GF-D8 (cell line): ENCODE data around the gene ADRM1.

Experiments
- DNase-seq: peaks from one replicate; lab custom pipeline; 2025; lab: John Stamatoyannopoulos, UW

The ADRM1 gene

DNA sequence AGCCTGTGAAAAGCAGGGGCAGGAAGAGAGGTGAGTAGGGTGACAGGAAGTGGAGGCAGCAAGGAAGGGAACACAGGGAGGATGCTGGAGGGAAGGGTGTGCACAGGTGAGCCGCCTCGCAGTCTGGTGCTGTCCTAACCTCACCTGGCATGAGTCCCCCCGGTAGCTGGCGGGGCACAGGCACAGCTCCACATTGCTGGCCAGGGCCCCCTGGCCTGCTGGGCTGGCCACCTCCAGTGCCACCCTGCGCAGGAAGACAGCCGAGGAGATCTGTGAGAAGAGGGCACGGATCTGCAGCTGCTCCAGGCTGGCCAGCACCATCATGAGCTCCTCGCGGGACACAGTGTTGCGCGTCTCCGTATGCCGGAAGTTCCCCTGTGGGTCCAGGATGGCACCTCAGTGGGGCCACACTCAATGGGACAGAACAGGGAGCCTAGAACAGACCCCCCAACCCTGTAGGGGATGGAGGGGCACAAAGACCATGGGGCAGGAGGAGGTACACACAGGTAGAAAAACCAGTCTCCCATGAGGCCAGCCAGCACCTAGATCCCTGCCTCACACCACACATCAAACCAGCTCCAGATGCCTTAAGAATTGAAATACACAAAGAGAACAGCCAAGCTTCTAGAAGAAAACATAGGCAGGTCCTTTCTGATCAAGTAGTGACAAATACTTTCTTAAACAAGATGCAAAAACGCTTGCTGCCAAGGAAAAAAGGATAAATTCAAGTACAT is 22.5 kb downstream of the ADRM1 start:
- no peak for DNase-seq

DNA sequence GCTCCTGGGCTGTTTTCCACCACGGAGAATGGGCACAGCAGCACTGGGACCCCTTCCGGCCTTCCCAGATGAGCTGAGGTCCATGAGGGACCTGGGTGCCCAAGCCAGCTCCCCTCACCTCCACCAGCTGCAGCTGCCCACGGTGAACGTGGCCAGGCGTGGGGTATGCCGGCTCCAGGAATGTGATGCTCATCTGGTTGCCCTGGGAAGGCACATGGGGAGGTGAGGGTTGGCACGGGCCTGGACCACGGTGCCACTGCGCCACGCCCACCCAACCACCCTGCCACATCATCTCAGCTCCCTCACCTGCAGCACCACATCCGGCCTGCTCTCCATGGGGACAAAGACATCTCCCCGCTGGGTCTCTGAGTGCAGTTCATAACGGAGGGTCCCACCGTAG is 23.8 kb downstream of the ADRM1 start:
- no peak for DNase-seq

DNA sequence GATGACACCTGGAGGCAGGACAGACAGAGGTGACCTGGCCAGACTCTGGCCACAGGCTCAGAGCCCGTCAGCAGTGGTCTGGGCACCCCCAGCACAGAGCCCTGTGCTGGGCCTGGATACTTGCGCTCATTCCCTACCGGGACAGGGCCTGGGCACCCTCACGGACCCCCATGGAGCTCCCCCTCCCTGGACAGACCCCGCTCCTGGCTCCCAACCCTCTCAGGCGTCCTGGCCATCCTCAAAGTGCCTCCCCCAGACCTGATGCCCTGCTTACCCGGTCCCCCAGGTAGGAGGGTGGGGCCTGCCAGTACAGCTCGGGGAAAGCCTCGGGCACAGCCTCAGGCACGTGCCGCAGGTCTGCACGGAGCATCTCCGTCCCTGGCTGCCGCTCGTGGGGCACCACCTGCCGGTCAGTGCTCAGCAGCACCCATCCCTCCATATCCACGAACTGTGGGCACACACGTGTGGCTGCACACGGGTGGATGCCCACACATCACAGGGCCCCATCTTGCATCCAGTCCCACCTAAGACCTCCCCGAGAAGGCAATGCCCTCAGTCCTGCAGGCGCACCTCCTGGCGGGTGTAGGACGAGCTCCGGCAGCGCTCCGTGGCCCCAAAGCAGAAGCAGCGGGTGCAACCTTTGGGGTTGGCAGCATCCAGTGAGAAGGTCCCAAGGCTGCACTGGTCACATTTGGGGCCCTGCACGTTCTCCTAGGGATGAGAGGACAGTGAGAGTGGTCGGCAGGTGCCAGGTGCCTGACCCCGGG is 24.3 kb downstream of the ADRM1 start:
- no peak for DNase-seq

DNA sequence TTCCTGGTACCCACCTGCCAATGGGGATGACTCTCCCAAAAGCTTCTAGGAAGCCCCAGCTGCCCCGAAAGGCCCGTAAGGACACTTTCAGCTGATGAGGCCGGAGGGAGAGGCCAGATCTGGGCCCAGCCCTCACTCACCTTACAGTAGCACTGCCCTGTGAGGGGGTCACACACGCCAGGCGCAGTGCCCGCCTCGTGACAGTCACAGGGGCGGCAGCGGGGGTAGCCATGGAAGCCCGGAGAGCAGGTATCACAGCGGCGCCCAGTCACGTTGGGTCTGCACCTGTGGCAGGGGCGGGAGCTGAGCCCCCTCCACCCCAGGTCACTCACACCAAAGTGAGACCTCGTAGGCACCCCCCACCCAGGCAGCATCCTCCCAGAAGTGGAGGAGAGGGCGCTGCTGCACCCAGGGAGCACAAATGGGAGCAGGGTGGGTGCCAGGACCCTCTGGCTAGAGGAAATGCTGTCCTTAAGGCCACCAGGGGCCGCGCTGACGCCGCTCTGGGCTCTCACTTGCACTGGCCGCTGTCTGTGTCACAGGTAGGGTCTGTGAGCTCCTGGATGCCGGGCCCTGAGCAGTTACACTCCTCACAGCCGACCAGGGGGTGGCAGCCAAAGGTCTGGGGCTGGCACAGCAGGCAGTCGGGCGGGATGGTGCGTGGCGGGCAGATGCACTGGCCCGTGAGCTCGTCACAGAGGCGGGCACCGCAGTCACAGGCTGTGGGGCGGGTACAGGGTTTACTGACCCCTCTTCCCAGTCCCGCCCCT is 25.1 kb downstream of the ADRM1 start:
- DNase-seq, result no peak

DNA sequence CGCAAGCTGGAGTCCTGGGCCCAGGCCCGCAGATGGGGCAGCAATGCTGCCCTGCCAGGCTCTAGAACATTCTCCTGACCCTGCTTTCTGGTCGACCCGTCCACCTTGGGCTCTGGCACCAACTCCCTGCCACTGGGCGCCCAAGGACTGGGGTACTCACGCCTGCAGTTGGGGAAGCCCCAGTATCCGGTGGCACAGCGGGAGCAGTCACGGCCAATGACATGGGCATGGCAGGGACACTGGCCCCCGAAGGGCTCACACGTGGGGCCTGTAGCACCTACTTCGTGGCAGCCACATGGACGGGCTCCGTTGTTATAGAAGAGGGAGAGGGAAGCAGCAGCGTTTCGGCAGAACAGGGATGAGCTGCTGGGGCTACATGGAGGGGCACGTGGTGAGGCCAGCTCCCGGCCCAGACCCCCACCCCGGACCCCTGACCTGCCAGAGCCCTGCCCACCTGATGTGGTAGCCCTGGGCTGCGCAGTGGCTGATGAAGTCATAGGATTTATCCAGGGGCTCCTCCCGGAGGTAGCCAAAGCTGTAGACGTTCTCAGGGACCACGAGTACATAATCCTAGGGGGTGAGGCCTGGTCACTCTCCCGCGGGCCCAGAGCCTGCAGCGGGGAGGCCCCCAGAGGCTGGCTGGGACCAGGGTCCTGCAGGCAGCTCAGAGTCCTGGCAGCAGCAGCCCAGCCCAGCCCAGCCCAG is 26.0 kb downstream of the ADRM1 start:
- DNase-seq, result no peak

DNA sequence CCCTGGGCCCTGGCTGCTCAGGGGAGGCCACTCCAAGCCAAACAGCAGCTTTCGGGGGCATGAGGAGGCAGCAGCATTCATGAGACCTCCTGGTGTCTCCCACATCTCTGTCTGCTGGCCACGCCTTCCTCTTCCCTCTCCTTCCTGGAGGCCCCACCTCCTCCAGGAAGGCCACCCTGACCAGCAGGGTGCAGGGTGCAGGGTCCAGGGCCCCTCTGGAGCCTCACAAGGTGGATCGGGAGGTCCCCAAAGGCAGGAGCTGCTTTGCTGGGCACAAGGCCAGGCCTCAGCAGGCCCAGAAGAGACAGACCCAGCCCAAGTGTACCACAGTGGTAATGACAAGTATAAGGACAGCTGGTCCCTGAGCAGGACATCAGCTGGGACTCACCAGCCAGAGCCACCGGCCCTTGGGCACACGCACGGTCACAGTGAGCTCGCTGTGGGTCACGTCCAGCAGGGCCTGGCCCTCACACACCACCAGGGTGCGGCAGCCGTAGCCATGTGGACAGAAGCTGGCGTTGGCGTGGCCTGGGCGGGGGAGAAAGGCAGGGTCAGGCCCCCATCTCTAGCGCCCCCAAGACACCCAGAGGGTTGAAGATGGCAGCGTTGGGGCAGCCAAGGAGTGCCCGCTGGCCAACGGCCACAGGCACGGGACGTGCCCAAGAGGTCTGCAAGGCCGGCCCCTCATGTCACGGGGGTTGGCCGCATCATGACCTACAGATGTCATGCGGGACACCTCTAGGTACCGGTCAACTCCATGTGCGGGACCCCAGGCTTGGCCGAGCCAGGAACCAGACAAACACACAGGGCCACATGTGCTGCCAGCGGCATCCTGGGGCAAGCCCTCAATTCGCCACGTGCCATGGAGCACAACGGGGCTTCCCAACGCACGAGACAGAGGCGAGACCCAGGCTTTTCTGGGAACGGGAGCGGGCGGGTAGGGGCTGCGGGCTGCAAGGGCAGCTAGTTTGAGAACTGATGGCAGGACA is 26.9 kb downstream of the ADRM1 start:
- DNase-seq, result no peak

DNA sequence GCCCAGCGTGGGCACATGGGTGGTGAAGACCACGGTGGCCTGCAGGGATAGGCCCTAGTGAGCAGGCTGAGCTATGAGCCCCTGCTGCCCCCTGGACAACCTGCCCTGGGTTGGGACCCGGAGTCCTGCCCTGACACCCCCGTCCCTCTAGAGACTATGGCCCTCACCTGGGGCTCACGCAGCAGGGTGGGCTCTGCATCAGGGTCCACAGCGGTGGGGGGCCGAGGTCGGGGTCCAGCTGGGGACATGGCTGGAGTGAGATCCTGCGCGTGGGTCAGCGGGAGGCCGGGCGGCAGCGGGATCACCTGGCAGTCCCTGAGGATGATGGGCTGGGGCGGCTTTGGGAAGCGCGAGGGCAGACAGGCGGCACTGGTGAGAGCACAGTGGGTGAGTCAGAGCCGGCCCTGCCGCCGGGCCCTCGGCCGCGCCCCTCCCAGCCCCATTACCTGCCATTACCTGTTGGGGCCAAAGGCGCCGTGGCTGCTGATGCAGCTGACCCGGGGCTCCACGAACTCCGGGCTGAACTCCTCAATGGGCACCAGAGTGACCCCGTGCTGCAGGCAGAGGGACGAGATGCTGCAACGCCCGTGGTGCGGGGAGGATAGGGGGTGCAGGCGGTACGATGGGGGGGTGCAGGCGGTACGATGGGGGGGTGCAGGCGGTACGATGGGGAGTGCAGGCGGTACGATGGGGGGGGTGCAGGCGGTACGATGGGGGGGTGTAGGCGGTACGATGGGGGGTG is 27.9 kb downstream of the ADRM1 start:
- no peak for DNase-seq

DNA sequence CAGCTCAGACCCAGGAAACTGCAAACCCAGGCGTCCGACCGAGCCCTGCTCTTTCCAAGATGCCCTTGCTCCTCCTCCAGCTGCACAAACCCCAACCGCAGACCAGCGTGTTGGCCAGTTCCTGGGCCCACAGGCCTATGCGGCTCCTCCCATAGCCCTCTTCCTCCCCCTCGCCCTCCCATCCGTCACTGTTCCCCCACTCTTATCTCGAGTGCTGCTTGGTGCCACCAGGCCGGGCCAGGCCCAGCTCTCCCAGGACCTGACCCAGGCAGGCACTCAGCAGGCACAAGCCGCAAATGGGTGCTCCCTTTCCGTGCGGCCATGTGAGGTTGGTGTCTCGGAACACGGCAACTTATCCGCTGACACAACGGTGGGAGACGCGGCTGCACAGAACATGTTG is 28.6 kb downstream of the ADRM1 start:
- no peak for DNase-seq

DNA sequence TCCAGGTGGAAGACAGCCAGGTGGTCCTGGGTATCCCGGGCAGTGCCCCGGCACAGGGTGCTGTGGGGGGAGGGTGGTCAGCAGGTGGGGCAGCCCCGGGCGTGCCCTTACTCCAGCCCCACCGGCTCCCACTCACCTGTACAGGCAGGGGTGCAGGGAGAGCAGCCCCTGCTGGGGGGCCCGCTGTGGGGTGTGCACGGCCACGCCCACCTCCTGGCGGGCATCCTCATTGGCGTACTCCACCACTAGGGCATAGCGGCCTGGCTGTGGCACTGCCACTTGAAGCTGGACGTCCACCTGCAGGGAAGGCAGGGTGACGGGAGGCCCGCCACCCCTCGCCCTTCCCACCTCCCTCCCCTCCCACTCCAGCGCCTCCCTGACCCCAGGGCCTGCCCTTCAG is 29.6 kb downstream of the ADRM1 start:
- no peak for DNase-seq

DNA sequence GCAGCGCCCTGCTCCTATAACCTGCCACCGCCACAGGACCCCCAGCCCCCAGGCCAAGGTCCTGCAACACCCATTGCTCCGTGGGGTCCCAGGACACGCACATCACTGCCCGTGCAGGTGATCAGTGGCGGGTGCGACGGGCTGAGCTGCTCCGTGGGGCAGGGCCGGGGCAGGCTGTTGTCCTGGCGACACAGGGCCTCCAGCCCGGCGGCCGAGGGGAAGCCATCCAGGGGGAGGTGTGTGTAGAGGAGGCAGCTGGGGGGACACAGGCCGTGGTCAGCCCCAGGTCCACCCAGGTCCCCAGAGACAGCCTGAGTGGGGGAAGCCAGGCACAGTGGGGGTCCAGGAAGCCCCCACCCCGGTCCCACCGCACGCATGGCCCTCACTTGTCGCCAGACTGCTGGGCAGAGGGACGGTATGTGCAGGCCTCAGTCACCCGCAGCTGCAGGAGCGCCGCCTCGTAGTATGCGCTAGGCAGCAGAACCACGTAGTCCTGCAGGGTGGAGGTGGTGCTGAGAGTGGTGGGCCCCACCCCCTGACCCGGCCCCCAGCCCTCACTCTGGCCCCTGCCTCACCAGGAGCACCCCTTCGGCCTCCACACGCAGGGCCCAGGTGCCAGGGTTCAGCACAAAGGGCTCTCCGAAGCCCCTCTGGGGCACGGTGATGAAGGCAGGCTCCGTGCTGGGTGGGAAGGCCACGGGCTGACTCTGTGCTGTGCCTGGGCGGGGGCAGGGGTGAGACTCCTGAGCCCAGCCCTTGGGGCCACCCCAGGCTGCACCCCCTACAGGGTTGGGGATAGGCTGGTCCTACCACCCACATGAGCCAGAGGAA is 30.4 kb downstream of the ADRM1 start:
- DNase-seq, result no peak

DNA sequence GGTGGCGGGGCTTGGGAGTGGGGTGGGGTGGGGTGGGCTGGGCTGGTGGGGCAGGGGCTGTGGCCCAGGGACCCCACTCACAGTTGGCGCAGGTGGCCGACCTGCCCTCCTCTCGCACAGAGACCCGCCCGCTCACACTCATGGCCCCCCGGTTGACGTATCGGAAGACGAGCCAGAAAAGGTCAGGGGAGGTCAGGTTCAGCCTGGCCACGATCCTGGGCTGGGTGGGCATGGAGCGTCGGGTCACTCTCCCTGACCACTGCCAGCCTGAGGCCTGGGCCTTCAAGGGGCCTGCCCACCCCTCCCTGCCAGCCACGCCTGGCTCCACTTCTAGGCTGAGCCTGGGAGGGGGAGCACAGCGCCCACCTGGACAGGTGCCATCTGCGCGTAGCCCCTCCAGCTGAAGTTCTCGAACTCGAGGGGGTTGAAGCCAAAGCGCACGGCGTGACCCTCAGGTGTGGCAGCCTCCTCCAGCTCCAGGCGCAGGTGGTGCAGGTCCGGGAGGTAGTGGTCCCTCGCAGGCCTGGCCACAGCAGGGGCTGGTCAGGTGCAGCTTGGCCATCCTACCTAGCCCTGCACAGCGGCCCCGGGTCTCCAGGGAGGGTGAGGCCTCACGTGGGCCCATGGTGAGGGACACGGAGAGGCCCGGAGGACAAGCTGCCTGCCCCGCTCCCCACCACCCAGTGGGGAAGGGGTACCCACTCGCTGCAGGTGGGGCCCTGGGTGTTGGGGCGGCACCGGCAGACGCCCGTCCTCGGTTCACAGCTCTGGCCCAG is 31.2 kb downstream of the ADRM1 start:
- DNase-seq, result no peak

DNA sequence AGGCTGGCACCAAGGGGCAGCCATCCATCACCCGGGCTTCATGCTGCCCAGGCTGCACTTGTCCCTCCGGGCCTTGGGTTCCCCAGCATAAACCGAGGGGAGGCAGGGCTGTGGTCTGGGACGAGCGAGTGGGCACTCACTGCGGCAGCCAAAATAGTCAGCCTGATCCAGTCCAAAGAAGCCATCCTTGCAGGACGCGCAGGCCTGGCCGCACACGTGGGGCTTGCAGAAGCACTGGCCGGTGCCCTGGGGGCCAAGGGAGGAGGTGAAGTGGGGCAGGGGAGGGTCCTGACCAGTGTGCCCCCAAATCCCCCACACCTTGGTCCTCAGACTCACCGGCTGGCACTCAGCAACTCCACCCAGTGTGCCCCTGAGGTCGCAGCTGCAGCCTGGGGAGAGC is 32.1 kb downstream of the ADRM1 start:
- no peak for DNase-seq

DNA sequence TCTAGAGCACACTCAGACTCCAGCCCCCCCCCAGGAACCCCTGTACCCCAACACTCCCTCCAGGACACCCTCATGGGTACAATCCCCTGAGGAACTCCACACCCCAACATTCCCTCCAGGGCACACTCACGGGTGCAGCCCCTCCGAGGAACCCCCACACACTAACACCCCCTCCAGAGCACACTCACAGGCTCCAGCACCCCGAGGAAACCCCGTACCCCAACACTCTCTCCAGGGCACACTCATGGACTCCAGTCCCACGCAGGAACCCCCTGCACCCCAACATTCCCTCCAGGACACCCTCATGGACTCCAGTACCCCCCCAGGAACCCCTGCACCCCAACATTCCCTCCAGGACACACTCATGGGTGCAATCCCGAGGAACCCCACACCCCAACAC is 32.7 kb downstream of the ADRM1 start:
- DNase-seq, result no peak

DNA sequence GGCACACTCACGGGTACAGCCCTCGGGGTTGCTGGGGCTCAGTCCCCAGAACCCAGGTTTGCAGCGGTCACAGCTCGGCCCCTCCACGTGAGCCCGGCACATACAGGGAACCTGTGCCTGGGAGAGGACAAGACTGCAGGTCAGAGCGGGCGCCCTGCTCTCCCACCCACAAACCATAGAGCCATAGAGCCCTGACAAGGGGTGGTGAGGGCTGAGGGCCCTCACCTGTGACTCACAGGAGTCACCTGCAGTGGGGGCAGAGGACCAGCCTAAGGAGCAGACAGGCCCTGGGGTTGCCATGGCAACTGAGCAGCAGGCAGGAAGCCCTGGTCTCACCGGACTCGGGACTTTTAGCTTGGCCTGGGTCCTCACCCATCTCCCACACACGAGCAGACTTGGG is 33.5 kb downstream of the ADRM1 start:
- DNase-seq, result no peak

DNA sequence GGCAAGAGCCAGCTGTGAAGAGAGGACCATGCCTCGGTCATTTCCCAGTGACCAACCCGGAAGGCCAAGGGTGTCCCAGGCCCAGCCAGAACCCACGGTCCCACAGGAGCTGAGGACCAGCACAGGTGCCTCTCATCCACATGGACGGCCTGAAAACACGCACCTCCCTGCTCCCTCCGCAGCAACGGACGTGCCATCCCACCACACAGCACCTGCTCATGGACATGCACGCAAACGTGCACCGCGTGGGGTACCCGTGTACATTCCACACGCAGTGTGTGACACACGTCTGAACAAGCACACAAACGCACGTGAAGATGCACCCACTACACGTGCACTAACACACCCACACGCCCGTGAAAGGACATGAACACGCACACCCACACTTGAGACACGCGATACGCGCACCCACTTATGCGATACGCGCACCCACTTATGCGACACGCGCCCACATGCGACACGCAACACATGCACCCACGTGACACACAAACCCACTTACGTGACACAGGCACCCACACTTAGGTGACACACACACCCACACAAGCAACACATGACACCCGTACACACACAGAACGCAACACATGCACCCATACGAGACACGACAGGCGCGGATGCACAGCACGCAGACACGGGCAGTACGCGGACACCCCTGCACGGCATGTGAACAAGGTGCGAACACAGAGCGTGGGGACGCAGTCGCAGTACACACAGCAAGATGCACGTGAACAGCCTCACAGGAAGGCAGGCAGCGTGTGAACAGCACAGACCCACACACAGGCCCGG is 34.2 kb downstream of the ADRM1 start:
- DNase-seq, result no peak

DNA sequence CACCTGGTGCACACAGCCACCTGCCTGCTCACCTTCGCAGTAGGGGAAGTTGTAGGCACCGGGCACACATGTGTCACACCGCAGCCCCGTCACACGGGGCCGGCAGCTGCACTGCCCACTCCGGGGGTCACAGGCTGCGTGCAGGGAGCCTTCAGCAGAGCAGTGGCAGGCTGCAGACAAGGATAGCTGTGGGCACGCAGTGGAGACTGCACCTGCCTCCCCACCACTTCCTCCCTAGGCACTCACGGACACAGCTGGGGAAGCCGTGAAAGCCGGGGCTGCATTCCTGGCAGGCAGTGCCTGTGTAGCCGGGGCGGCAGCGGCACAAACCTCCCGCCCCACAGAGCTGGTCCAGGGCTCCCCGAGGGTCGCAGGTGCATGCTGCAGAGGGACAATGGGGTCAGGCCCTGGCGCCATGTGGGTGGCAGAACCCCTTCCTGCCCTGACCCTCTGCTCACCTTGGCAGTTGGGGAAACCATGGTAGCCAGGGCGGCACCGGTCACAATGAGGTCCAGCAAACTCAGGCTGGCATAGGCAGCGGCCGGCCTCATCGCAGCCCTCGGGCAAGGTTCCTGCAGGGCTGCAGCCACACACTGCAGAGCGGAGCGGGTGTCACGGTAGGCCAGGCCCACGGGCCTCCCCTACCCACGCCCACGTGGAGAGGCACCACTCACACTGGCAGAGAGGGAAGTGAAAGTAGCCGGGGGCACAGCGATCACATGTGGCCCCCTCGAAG is 34.9 kb downstream of the ADRM1 start:
- DNase-seq, result no peak

DNA sequence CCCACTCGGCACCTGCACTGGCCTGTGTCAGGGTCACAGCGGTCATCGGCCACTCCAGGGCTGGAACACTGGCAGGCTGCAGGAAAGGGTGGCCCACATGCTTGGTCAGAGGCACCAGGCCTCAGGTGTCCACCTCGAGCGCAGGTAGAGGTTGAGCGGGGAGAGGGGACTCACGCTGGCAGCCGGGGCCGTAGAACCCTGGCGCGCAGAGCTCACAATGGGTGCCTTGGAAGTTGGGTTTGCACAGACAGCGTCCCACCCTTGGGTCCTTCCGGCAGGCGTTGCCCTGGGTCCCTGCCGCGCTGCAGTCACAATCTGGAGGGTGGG is 35.5 kb downstream of the ADRM1 start:
- no peak for DNase-seq
